Glomerular endothelial cell (primary cell): Measurements from ENCODE around the gene SVIL. TPM values are rescaled to one million over a fixed set of nuclear protein-coding genes. Genes with fewer than 3 reads are reported as not detected.
A peak's percentile ranks its signal among the peaks of the same experiment; 100 is the strongest.

ENCODE experiments used
- DNase-seq: peaks from one replicate; pipeline ENCODE4 v3.0.0-alpha.2; 2011; ENCODE audit warnings: low read depth, low spot score; ENCODE audit errors: extremely low read depth
- total RNA-seq: library from RNA; depleted of rRNA; stranded (reverse); fragments of >200 nt; gene quantifications from 2 replicates; pipeline ENCODE4 v1.2.3, GENCODE V29; 2015

Gene SVIL
- total RNA-seq: 122 and 126 TPM in 2 replicates

- no peak for DNase-seq
Observed at GRCh38 chr10:29634764-29635625, at the start of gene SVIL. Gene SVIL, minus strand, starts transcription at chr10:29634971. Its CDS starts 79,913 bp downstream, at chr10:29555058.

GRCh38 chr10:29681676-29682448, 47.1 kb upstream of the SVIL start:
- DNase-seq: no peak

GRCh38 chr10:29680091-29680490, 45.3 kb upstream of the SVIL start:
- no peak for DNase-seq

- DNase-seq: no peak
Observed at GRCh38 chr10:29676732-29677131, 42.0 kb upstream of the SVIL start.

GRCh38 chr10:29675984-29676383, 41.2 kb upstream of the SVIL start:
- DNase-seq: no peak

- DNase-seq: no peak
Observed at GRCh38 chr10:29671968-29672367, 37.2 kb upstream of the SVIL start.

GRCh38 chr10:29671228-29671780, 36.5 kb upstream of the SVIL start:
- no peak for DNase-seq

- DNase-seq: no peak
Observed at GRCh38 chr10:29670761-29671160, 36.0 kb upstream of the SVIL start.

- DNase-seq: no peak
Observed at GRCh38 chr10:29669149-29669548, 34.4 kb upstream of the SVIL start.

GRCh38 chr10:29668628-29669027, 33.9 kb upstream of the SVIL start:
- no peak for DNase-seq

- DNase-seq: no peak
Observed at GRCh38 chr10:29667191-29667590, 32.4 kb upstream of the SVIL start.

GRCh38 chr10:29666201-29666600, 31.4 kb upstream of the SVIL start:
- no peak for DNase-seq

GRCh38 chr10:29663718-29664117, 28.9 kb upstream of the SVIL start:
- DNase-seq: no peak

GRCh38 chr10:29658984-29659965, 24.5 kb upstream of the SVIL start:
- DNase-seq: peak; percentile 98

- DNase-seq: no peak
Observed at GRCh38 chr10:29657719-29658274, 23.0 kb upstream of the SVIL start.

- no peak for DNase-seq
Observed at GRCh38 chr10:29656451-29656992, 21.8 kb upstream of the SVIL start.

GRCh38 chr10:29652192-29652591, 17.4 kb upstream of the SVIL start:
- DNase-seq: no peak

- no peak for DNase-seq
Observed at GRCh38 chr10:29651767-29652166, 17.0 kb upstream of the SVIL start.

- no peak for DNase-seq
Observed at GRCh38 chr10:29650552-29650944, 15.8 kb upstream of the SVIL start.
